ENCODE results near the gene ENHO. TPM values are rescaled to one million over a fixed set of nuclear protein-coding genes. Genes with fewer than 3 reads are reported as not detected.

Gene ENHO
- total RNA-seq, 4 donors from 2014 or later: 0.65 to 4.0 (median 2.7) TPM

DNA sequence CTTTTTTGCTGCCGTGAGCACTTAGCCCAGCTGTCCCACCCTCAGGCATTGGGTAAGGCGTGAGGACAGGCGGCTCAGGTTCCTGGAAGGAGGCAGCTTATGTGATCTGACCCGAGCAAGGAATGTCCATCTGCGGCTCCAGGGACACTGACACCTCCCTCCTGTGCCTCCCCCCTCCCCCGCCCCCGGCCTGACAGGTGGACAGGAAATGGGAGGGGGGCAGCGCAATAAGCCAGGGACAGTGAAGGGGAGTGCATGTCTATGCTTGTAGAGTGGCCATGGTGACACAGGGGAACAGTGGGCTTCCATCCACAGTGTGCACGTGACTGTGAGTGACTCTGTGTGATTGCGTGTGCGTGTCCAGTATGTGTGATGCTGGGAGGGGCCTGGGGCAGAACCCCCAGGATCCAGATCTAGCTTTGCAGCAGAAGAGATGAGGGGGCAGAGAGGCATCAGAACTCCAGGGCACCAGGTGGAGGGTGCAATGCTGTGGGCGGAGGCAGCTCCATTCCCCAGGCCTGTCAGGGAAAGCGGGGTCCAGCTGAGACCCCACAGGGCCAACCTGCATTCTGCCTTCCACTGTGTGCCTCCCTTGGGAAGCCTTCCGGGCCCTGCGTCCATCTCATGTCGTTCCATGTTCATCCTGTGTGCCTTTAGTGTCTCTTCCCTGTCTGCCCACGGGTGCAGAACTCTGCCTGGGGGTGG, 36.3 kb upstream of the ENHO start:
- Histone ChIP-seq H3K4me3 (no peak overlapping the region), H3K27ac (no peak overlapping the region), H3K27me3 (peaks cover 32% of the 10 kb centered on the region), H3K4me1 (peaks cover 19% of the 10 kb centered on the region), H3K9me3 (no peaks in the 10 kb centered on the region), H3K36me3 (no peaks in the 10 kb centered on the region)
- no peak for DNase-seq (ENCODE audit: low spot score in 2 of 2)
- TF ChIP-seq, protein P1, sequence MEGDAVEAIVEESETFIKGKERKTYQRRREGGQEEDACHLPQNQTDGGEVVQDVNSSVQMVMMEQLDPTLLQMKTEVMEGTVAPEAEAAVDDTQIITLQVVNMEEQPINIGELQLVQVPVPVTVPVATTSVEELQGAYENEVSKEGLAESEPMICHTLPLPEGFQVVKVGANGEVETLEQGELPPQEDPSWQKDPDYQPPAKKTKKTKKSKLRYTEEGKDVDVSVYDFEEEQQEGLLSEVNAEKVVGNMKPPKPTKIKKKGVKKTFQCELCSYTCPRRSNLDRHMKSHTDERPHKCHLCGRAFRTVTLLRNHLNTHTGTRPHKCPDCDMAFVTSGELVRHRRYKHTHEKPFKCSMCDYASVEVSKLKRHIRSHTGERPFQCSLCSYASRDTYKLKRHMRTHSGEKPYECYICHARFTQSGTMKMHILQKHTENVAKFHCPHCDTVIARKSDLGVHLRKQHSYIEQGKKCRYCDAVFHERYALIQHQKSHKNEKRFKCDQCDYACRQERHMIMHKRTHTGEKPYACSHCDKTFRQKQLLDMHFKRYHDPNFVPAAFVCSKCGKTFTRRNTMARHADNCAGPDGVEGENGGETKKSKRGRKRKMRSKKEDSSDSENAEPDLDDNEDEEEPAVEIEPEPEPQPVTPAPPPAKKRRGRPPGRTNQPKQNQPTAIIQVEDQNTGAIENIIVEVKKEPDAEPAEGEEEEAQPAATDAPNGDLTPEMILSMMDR (IDR thresholded peaks at IDR 0.05): no peak
- no peak for TF ChIP-seq POLR2AphosphoS5 (IDR thresholded peaks at IDR 0.05)
- no peak for TF ChIP-seq POLR2A (IDR thresholded peaks at IDR 0.05)
- no peak for TF ChIP-seq EP300 (IDR thresholded peaks at IDR 0.05)
- WGBS: 55% methylated on average over 13 of the region's 17 CpGs

DNA sequence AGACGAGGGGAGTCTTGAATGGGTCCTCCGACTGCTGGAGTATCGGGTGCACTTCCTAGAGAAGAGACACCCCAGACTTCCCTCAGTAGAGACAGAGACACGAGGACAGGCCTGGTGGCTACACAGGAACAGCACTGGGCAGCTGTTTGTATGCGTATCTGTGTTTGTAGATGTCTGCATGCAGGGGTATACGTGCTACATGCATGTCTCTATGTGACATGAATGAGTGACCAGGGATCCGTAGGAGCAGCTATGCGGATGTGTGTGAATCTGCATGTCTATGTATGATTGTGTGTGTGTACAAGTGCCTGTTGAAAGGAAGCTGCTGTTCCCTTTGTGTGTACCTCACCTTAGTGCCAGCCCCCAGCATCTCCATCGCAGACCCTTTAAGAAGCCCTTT, 35.6 kb upstream of the ENHO start:
- no peak for TF ChIP-seq POLR2AphosphoS5 (IDR thresholded peaks at IDR 0.05)
- TF ChIP-seq POLR2A (IDR thresholded peaks at IDR 0.05): no peak
- TF ChIP-seq EP300 (IDR thresholded peaks at IDR 0.05): no peak
- TF ChIP-seq, protein P1 (IDR thresholded peaks at IDR 0.05): no peak
- 82% methylated on average over 2 of the region's 9 CpGs for WGBS
- no peaks in the 10 kb centered on the region for H3K9me3 ChIP-seq
- H3K27me3 ChIP-seq: peaks cover 32% of the 10 kb centered on the region
- H3K4me3 ChIP-seq: no peak overlapping the region
- no peak for DNase-seq (ENCODE audit: low spot score in 2 of 2)
- no peak overlapping the region for H3K27ac ChIP-seq
- H3K4me1 ChIP-seq: peaks cover 19% of the 10 kb centered on the region
- H3K36me3 ChIP-seq: no peaks in the 10 kb centered on the region

DNA sequence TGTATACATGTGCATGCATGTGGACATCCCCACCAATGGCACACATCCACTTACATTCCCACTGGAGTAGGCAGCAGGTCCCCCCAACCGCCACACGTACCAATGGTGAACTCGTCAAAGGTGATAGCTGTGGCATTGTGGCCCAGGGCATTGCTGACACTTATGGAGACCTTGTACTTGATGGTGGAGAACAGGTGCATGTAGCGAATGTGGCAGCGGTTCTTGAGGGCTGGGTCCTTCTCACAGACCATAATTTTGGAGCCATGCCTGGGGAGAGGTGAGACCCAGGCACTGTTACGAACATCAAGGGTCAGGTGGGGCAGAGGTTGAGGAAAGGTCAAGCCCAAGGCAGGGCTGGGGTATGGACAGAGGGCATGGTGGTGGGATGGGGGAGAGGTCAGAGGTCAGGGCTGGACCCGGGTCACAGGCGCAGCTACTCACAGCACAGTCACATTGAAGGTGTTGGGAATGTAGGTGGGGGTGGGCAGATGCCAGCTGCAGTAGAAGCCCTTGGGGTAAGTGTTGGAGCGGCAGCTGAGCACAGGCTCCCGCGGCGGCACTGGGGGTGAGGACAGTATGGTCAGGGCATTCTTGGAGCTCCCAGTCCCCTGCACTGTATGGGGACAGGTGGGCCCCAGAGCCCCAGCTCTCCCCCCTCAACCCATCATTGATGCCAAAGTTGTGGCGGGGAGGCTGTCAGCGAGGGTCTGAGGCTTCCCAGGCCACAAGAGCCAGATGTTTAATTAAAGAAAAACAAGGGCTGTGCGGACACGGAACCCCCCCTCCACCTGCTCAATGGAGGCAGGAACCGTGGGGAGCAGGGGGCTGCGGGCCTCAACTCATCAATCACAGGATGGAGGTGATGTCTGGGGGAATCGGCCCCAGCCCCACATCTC, 34.9 kb upstream of the ENHO start:
- WGBS: 69% methylated on average over 15 of the region's 19 CpGs

DNA sequence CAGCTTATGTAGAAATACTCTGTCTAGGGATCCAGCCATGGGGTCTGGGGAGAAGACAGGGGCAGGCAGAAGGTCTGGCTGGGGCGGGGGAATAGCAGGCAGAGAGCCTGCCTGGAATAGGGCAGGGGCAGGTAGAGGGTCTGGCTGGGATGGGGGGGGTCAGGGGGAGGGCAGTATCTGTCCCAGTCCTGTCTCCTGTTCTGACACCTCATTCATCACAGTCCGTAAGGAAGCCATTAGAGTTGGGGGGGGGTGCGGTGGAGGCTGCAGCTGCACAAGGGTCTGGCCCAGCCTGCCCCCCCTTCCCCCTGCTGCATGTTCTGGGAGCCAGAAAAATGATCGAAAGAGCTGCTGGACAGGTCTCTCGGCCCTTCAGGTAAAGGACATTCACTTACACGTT, 34.2 kb upstream of the ENHO start:
- TF ChIP-seq POLR2AphosphoS5 (IDR thresholded peaks at IDR 0.05) (no peak), EP300 (IDR thresholded peaks at IDR 0.05) (no peak), POLR2A (IDR thresholded peaks at IDR 0.05) (no peak)
- TF ChIP-seq, protein P1 (IDR thresholded peaks at IDR 0.05): no peak
- Histone ChIP-seq H3K27ac (no peak overlapping the region), H3K27me3 (peaks cover 26% of the 10 kb centered on the region), H3K36me3 (no peaks in the 10 kb centered on the region), H3K4me3 (no peak overlapping the region), H3K9me3 (no peaks in the 10 kb centered on the region), H3K4me1 (peaks cover 19% of the 10 kb centered on the region)
- WGBS: 62% methylated on average over 6 of the region's 6 CpGs
- DNase-seq (ENCODE audit: low spot score in 2 of 2): no peak

More for the DNA sequence above, 34.9 kb upstream of the ENHO start:
- no peaks in the 10 kb centered on the region for H3K36me3 ChIP-seq
- H3K9me3 ChIP-seq: no peaks in the 10 kb centered on the region
- H3K4me3 ChIP-seq: no peak overlapping the region
- TF ChIP-seq POLR2A (IDR thresholded peaks at IDR 0.05) (no peak), POLR2AphosphoS5 (IDR thresholded peaks at IDR 0.05) (no peak), EP300 (IDR thresholded peaks at IDR 0.05) (no peak)
- TF ChIP-seq, protein P1 (IDR thresholded peaks at IDR 0.05): no peak
- no peak overlapping the region for H3K27ac ChIP-seq
- peaks cover 32% of the 10 kb centered on the region for H3K27me3 ChIP-seq
- peaks cover 19% of the 10 kb centered on the region for H3K4me1 ChIP-seq
- no peak for DNase-seq (ENCODE audit: low spot score in 2 of 2)

DNA sequence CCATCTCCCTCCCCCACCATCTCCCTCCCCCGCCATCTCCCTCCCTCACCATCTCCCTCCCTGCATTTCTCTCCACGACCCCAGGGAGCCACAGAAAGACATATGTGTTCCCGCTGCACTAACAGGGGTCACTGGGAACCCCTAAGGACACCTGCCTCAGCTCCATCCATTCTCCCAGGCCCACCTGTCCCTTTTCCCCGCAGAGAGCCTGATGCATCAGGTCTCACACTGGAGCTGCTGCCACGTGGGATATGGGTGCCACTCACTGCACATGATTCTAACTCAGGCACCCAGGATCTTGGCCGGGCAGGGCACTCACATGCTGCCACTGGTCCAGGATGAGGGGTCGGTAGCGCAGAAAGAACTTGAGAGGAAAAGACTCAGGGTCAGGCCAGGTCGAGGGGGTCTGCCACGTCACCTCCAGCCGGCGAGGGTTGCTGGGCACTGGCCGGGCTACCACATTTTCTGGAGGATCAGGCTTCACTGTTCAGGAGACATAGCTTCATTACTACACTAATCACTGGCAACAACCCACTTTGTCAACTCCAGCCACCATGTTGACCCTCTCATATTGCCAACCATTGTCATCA, 33.2 kb upstream of the ENHO start:
- H3K27ac ChIP-seq: no peak overlapping the region
- no peak overlapping the region for H3K4me3 ChIP-seq
- no peaks in the 10 kb centered on the region for H3K9me3 ChIP-seq
- peaks cover 26% of the 10 kb centered on the region for H3K27me3 ChIP-seq
- 86% methylated on average over 11 of the region's 13 CpGs for WGBS
- H3K4me1 ChIP-seq: peaks cover 19% of the 10 kb centered on the region
- TF ChIP-seq EP300 (IDR thresholded peaks at IDR 0.05): no peak
- TF ChIP-seq, protein P1 (IDR thresholded peaks at IDR 0.05): no peak
- H3K36me3 ChIP-seq: no peaks in the 10 kb centered on the region
- DNase-seq (ENCODE audit: low spot score in 2 of 2): no peak

Measured in suprapubic skin (tissue), 4 donors.